ENCODE data around the gene DPF1.

Gene DPF1

DNA sequence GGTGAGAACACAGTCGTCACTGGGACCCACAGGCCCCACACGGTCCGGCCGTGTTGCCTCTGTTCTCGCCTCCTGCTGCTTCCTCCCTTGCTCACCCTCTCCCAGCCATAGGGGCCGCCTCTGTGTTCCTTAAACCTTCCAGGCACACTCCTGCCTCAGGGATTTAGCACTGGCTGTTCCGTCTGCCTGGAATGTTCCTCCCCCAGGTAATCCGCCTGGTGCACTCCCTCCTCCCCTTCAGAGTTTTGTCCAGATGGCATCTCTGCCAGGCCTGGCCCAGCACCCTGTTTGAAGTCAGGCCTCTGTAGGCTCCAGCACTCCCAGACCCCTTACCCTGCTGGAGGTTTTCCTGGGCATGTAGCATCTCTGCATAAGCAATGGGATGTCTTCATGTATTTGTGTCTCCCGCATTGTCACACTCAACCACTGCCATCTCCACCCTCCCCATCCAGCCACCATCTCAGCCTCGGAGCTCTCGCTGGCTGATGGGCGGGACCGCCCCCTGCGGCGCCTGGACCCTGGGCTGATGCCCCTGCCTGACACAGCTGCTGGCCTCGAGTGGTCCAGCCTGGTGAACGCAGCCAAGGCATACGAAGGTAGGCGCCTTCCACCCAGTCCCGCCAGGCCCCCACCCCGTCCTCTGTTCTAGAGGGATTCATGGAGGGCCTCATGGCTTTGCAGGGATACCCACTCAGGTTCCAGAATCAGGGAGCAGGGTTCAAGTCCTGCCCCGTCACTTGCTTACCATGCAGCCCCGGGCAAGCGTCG is 25.9 kb downstream of the DPF1 start:
- no peak for DNase-seq (ENCODE audit: low read depth)

DNA sequence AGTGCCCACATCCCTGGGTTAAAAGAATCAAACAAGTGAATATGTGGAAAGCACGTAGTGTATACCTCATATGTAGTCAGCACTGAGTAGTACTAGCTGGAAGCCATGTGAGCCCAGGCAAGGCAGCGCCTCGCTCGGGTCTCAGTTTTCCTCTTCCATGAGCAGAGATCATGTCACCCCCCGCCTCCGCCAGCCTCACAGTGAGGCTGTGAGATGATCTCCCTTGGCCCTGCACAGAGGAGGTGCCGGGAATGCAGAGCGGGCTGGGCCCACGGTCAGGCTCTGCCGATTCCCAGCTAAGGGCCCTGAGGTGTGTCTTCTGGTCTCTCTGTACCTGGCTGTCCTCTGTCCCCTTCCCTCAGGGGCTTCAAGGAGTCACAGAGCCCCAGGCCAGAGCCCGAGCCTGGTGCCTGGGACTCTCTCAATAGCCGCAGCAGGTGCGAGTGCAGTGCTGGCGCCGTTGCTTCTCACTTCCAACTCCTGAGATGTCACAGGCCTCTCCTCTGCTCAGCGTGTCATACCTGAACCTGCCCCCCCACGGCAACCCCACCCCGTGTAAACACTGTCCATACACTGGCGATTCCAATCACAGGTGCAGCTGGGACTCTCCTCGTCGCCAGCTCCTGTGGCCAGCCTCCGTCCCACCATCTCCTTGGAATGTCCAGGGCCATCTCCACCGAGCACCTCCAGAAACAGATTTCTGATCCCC is 26.9 kb downstream of the DPF1 start:
- no peak for DNase-seq (ENCODE audit: low read depth)

DNA sequence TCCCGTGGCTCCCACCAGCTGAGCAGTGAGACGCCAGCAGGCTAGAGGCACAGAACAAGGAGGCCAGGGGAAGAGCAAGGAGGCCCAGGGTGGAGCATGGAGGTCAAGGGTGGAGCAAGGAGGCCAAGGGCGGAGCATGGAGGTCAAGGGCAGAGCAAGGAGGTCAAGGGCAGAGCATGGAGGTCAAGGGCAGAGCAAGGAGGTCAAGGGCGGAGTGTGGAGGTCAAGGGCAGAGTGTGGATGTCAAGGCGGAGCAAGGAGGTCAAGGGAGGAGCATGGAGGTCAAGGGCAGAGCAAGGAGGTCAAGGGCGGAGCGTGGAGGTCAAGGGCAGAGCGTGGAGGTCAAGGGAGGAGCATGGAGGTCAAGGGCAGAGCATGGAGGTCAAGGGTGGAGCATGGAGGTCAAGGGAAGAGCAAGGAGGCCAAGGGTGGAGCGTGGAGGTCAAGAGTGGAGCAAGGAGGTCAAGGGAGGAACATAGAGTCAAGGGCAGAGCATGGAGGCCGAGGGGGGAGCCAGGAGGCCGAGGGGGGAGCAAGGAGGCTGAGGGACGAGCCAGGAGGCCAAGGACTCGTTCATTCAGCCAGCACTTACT is 27.7 kb downstream of the DPF1 start:
- no peak for DNase-seq (ENCODE audit: low read depth)

DNA sequence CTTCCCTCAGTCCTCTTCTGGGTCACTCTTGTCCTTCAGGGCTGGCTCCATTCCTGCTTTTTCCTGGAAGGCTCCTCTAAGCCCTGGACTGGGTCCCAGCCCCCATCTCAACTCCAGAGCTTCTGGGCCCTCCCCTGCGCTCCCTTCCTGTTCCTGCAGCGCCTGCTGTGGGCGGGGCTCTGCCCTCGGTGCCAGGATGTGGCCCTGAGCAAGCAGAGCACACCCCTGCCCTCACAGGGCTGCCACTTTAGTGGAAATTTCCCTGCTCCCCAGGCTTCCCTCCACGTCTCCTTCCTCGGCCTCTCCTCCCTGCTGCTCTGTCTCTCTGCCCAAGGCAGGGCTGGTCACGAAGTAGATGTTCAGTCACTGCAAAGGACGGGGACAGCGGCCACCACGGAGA is 28.8 kb downstream of the DPF1 start:
- no peak for DNase-seq (ENCODE audit: low read depth)

DNA sequence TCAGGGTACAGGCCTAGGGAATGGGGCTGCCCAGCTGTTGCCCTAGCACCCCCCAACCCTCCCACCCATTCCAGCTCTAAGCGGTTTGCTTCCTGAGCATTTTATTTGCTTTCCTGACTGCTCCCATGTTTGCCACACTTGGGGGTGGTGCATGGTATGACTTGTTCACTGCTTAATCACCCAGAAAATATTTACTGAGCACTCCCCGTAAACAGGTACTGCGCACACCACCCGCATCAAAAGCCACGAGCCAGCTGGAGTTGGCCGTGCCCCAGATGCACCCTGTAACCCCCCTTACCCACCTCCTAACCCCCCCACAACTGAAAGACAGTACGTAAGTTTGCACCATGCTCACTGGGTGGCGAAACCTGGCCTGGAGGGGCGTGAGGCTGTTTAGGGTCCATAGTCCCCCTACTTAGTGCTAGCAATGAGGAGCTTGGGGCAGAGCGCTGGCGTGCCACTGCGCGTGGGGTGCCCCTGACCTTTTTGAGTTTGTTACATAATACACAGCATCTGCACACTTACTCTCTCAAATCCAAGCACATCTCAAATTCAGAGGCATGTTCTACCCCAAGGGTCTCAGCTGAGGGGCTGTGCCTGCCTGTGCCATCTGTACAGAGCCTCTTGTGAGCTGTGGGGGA is 29.8 kb downstream of the DPF1 start:
- DNase-seq (ENCODE audit: low read depth): no peak

DNA sequence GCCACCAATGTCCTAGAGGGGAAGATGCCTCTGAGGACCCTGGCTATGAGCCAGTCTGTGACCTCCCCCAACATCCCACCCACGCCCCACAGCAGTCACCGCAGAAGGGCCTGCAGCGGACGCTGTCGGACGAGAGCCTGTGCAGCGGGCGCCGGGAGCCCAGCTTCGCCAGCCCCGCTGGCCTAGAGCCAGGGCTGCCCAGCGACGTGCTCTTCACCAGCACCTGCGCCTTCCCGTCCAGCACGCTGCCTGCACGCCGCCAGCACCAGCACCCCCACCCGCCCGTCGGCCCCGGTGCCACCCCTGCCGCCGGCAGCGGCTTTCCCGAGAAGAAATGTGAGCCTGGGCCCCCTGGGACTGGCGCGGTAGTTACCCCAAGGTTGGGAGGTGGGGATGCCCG is 30.6 kb downstream of the DPF1 start:
- DNase-seq (ENCODE audit: low read depth): no peak

DNA sequence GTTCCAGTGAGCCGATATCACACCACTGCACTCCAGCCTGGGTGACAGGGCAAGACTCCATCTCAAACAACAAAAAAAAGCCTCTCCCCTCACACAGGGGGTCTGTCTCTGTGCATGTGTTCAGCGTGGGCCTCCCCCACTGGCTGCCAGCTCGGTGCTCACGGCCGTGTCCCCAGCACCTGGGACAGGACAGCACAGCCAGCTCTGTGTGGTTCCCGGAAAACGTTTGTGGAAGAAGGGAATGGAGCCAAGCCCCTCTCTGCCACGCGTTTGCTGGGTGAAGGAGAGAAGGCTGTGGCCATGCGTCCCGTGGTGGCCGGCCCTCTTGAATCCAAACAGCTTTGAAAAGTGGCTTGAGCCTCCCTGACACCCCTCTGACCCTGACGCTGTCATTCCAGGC is 32.3 kb downstream of the DPF1 start:
- no peak for DNase-seq (ENCODE audit: low read depth)

DNA sequence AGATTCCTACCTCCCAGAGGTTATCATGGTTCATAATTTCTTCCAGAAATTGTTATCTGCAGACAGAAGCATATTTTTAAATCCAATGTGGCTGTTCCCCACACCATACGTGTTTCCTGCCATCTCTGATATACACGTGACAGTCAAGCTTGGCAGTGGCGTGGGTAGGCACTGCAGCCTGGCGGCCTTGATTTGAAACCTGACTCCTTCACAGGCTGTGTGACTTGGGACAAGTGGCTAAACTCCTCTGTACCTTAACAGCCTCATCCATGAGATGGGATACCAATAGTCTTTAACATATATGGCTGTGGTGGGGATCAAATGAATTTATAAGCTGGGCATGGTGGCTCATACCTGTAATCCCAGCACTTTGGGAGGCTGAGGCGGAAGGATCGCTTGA is 33.2 kb downstream of the DPF1 start:
- no peak for DNase-seq (ENCODE audit: low read depth)

DNA sequence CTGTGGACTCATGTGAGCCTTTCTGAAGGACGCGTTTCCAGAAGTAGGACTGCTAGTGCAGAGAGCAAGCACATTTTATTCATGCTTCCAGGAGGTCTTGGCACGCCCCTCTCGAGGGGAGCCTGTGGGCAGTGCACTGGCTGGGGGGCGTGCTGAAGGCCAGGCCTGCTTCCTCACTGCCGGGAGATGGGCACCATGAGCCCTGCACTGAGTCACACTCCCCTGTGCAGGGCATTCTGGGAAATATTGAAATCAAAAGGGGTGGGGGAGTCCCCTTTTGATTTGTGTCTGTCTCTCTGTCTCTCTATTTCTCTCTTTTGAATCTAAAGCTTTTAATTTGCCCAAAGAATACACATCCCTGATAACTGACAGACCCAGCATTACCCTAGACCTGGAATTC is 34.0 kb downstream of the DPF1 start:
- no peak for DNase-seq (ENCODE audit: low read depth)

DNA sequence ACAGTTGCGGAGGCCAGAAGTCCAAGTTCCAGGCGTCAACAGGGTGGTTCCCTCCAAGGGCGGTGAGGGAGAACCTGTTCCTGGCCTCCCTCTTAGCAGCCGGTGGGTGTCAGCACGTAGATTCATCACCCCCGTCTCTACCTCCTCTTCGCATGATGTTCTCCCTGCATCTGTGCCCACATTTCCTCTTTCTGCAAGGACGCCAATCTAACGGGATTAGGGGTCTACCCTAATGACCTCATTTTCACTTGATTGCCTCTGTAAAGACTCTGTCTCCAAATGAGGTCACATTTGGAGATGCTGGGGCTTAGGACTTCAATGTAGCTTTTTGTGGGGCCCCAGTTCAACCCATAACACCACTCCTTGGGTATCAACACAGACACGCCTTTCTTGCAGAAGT is 38.5 kb downstream of the DPF1 start:
- no peak for DNase-seq (ENCODE audit: low read depth)

DNA sequence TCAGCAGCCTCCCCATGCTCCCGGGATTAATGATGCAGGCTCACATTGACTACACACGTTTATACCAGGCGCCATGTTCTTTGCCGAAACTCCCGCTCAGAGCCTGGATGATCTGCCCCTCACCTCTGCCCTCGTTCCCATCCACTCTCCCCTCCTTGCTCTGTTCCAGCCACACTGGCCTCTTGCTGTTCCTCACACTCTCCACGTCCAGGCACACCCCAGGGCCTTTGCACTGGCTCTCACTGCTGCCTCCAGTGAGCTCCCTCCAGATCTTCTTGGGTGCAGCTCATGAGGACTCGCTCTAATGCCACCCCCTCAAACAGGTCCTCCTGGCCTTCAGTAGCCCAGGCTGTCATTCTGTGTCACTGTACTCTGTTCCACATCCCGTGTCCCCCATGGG is 39.2 kb downstream of the DPF1 start:
- DNase-seq (ENCODE audit: low read depth): no peak

DNA sequence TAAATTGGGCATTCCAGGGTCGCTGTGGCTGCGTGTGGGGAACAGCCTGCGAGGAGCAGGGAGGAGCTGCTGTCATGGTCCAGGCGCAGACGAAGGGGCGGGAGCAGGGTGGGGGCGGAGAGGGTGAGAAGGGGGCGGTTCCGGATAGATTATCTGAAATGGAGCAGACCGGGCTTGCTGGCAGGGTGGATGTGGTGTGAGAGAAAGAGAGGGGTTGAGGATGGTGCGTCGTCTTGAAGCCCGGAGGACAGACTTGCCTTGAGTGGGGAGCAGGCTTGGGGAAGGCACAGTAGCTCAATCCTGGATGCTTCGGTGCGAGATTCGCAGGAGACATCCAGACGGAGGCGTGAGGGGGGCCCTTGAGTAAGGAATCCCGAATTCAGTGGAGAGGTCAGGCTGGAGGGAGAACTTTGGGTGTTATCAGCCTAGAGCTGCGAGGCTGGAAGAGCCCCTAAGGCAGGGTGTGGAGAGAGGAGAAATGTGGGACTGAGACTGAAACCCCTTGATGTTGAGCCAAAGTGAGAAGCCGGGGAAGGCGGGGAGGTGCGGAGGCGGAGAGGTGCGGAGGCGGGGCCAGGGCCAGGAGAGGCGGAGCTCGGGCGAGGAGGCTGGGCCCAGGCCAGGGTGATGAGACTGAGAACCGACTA is 40.6 kb downstream of the DPF1 start:
- DNase-seq (ENCODE audit: low read depth): no peak

DNA sequence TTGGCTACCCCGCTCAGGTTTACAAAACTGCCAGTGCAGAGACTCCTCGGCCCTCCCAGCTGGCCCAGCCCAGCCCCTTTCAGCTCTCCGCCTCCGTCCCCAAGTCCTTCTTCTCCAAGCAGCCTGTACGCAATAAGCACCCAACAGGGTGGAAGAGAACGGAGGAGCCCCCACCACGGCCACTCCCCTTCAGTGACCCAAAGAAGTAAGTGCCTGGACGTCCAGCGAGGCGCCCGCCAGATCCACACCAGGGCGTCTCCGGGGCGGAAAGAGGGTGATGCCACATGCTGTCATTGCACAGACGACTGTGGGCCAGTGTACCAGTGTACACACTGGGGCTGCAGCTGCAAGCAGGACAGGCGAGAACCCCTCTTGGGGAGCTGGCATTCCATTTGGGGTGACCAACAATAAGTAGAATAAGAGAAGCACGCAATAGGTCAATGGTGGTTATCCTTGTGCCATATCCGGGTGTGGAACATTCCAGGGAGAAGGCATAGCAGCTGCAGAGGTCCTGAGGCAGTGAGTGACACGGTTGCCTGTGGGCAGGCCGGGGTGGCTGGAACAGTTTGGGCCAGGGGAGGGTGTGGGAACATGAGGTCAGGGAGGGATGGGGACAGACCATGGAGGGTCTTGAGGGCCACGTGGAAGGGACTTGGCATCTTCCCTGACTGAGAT is 41.3 kb downstream of the DPF1 start:
- no peak for DNase-seq (ENCODE audit: low read depth)

DNA sequence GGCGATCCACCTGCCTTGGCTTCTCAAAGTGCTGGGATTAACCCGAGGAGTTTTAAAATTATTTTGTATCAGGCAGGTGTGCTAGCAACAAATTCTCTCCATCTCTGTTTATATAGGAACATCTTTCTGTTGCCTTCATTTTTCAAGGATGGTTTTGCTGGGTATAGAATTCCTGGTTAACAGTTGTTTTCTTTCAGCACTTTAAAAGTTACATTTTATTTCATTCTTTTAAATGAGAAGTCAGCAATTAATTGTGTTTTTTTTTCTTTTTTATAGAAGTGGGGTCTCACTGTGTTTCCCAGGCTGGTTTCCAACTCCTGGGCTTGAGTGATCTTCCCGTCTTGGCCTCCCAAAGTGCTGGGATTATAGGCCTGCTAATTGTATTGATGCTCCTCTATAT is 44.0 kb downstream of the DPF1 start:
- no peak for DNase-seq (ENCODE audit: low read depth)

DNA sequence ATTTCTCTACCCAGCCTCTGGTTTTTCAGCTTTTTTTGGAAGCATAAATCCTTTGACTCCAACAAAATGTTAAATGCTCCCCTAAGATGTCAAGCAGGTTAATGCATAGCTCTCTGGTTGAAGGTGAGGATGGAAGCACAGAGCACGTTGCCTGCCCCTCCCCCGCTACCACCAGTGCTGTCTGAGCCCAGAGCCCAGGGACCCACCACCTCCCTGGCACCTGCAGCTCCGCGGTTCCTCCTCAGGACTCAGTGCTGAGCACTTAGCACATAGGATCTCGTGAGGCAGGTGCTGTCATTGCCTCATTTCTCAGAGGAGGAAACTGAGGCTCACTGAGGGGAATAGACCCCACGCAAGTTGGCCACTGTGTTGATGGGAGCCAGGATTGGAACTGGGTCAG is 48.6 kb downstream of the DPF1 start:
- DNase-seq (ENCODE audit: low read depth): no peak

DNA sequence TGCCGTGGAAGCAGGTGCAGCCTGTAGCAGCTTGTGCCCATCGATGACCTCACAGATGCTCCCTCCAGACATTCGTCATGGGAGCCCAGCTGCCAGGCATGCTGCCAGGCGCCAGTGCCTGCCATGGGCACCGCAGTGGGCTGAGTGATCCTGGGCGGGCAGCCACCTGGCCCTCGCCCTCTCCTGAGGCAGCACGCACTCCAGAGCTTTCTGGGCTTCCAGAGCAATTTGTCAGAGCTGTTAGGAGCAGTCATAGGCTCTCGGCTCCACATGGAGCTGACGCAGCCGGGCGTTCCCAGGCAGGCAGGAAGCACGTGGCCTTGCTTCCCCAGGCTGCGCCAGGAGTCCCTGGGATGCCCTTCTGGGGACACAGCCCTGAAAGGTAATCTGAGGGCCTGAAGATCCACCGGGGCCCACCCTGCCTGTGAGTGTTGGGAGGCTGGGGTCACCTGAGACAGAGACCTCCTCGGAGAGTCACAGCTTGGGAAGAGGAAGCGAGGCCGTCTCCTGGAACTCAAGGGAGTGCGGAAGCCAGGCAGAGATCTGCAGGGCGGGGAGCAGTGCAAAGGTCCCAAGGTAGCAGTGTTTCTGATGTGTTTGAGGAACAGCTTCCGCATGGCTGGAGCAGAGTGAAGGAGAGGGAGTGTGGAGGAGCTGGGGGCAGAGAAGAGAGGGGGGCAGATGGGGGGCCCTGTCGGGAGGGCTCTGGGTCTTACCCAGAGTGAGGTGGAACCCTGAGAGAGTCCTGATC is 50.6 kb downstream of the DPF1 start:
- DNase-seq (ENCODE audit: low read depth): no peak

DNA sequence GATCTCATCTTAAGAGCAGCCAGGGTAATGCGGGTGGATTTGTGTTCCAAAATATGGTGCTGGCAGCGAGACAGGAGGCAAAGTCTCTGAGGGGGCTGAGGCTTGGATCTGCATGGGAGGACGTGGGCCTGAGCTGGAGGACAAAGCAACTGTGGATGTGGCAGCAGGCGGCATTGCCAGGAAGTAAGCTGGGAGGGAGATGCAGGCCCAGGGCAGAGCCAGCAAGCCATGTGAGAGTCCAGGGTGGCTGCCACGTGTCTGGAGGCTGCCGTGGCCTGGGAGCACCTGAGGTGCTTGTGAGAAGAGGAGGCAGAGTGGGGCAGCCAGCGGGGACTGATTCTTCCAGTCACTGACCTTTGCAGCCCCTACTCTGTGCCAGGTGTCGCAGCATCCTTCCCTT is 52.0 kb downstream of the DPF1 start:
- DNase-seq (ENCODE audit: low read depth): no peak

DNA sequence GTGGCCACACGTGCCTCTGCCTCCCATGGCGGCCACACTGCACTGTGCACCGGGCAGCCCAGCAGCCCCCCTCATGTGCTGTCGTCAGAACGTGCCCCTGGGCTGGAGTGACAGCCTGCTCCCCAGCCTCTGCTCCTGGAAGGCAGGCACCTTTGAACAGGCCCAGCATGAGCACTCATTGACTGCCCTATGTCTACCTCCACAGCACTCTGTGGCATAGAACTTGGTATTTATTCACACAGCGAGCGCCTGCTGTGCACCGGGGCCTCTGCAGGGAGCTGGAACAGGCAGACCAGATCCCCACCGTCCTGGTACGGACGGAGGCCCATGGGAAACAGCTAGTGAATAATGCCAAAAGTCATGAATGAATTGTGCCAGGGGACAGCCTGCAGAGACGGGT is 53.7 kb downstream of the DPF1 start:
- DNase-seq (ENCODE audit: low read depth): no peak

DNA sequence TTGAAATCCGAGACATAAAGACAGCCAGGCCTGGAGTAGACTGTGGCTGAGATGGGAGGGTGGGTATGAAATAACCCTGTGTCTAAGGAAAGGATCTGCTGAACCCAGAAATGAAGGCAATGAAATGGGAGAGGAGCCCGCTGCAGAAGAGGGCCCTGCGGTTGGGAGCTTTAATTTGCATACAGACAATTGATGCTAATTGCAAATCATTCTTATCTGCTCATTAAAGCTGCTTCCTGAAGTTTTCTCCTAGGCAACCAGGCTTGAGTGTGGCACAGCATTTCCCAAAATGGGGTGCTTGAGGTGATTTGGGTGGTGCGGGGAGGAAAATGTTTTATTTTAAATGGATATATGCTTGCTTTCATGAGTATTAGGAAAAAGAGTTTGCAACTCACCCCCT is 55.4 kb downstream of the DPF1 start:
- DNase-seq (ENCODE audit: low read depth): no peak

DNA sequence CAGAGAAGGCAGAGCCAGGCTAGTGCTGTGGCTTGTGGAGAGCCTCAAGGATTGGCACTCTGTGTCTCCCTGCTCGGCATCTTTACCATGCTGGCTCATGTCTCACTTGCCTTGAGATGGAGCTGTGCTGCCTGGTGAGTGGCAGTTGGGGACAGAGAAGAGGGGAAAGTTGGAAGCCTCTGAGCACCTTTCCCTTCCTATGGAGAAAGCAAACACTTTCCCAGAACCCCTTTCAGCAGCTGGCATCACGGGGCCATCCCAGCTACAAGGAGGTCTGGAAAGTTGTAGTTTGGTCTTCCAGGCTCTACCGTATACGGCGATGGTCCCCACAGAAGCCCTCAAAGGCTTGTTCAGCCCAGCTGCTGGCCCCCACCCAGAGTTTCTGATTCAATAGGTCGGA is 58.7 kb downstream of the DPF1 start:
- no peak for DNase-seq (ENCODE audit: low read depth)

DNA sequence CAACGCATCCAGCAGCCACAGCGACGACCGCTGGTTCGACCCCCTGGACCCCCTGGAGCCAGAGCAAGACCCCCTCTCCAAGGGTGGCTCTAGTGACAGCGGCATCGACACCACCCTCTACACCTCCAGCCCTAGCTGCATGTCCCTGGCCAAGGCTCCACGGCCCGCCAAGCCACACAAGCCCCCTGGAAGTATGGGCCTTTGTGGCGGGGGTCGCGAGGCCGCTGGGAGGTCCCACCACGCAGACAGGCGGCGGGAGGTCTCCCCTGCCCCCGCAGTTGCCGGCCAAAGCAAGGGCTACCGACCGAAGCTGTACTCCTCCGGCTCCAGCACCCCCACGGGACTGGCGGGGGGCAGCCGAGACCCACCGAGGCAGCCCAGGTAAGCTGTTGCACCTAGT is 59.5 kb downstream of the DPF1 start:
- no peak for DNase-seq (ENCODE audit: low read depth)

Data from stimulated activated CD8-positive, alpha-beta memory T cell treated with anti-CD3 and anti-CD28 coated beads, Interleukin-12 subunit alpha, Interleukin-12 subunit beta, amount 100 ng/mL, for 4 hours (primary cell).